Measurements from ENCODE around the gene UNC79. TPM values are rescaled to one million over a fixed set of nuclear protein-coding genes. Genes with fewer than 3 reads are reported as not detected.

UNC79 gene
- total and polyA plus RNA-seq, 9 donors: 0.04 to 1.1 (median 0.15) TPM

GRCh38 chr14:93713726-93714405, 283.1 kb downstream of the UNC79 start:
- no peaks in the 10 kb centered on the region for H3K27me3 ChIP-seq
- TF ChIP-seq CTCF (IDR thresholded peaks at IDR 0.05): no peak
- DNase-seq: no peak
- H3K27ac ChIP-seq: no peak overlapping the region
- H3K36me3 ChIP-seq: no peaks in the 10 kb centered on the region
- H3K4me1 ChIP-seq (ENCODE audit: insufficient read depth): no peaks in the 10 kb centered on the region
- intact Hi-C loops (cut with DNase I): no loop called here
- H3K4me3 ChIP-seq: no peak overlapping the region
- H3K9me3 ChIP-seq: no peaks in the 10 kb centered on the region
- WGBS, 3 donors: 46 to 55% (median 49%) methylated on average over 12 to 13 of the region's 13 CpGs

- TF ChIP-seq CTCF (IDR thresholded peaks at IDR 0.05) (no peak), POLR2A (IDR thresholded peaks at IDR 0.05) (no peak), EP300 (IDR thresholded peaks at IDR 0.05) (no peak)
- no peak overlapping the region for H3K27ac ChIP-seq
- DNase-seq: no peak
These were observed 283.9 kb downstream of the UNC79 start for GRCh38 chr14:93714605-93715004.

GRCh38 chr14:93715279-93715927, 284.7 kb downstream of the UNC79 start:
- Histone ChIP-seq H3K27ac (no peak overlapping the region), H3K27me3 (no peaks in the 10 kb centered on the region), H3K36me3 (no peaks in the 10 kb centered on the region), H3K4me3 (no peak overlapping the region), H3K9me3 (no peaks in the 10 kb centered on the region), H3K4me1 (ENCODE audit: insufficient read depth) (no peaks in the 10 kb centered on the region)
- WGBS, 3 donors: 67 to 78% (median 68%) methylated on average over 13 of the region's 13 CpGs
- TF ChIP-seq CTCF (IDR thresholded peaks at IDR 0.05) (no peak), POLR2A (IDR thresholded peaks at IDR 0.05) (no peak), EP300 (IDR thresholded peaks at IDR 0.05) (no peak)
- intact Hi-C loops (cut with DNase I): no loop called here
- no peak for DNase-seq

More at GRCh38 chr14:93714605-93715004, 283.9 kb downstream of the UNC79 start:
- Histone ChIP-seq H3K27me3 (no peaks in the 10 kb centered on the region), H3K4me3 (no peak overlapping the region), H3K4me1 (ENCODE audit: insufficient read depth) (no peaks in the 10 kb centered on the region), H3K36me3 (no peaks in the 10 kb centered on the region), H3K9me3 (no peaks in the 10 kb centered on the region)
- intact Hi-C loops (cut with DNase I): no loop called here
- 55 to 60% (median 56%) methylated on average over 7 of the region's 7 CpGs for WGBS, 3 donors

GRCh38 chr14:93716002-93716745, 285.4 kb downstream of the UNC79 start:
- Histone ChIP-seq H3K27ac (no peak overlapping the region), H3K9me3 (no peaks in the 10 kb centered on the region), H3K4me1 (ENCODE audit: insufficient read depth) (no peaks in the 10 kb centered on the region), H3K4me3 (no peak overlapping the region), H3K36me3 (no peaks in the 10 kb centered on the region), H3K27me3 (no peaks in the 10 kb centered on the region)
- TF ChIP-seq POLR2A (IDR thresholded peaks at IDR 0.05): no peak
- no peak for TF ChIP-seq EP300 (IDR thresholded peaks at IDR 0.05)
- no peak for TF ChIP-seq CTCF (IDR thresholded peaks at IDR 0.05)
- 80 to 93% (median 86%) methylated on average over 8 of the region's 8 CpGs for WGBS, 3 donors
- intact Hi-C loops (cut with DNase I): no loop called here
- DNase-seq: no peak

Measured in ovary (tissue), 9 donors.